GM18861 (cell line): ENCODE measurements around the gene GNA14.
A peak's percentile ranks its signal among the peaks of the same experiment; 100 is the strongest.
"Not testable (repeated sequence)": the region's sequence is repeated elsewhere in the genome, so short reads cannot be mapped to it uniquely, and the experiment has no call there.

ENCODE experiments used
- ATAC-seq: cut with Tn5 transposase; IDR thresholded peaks from one replicate; pipeline ENCODE4 v1.9.1; 2021; ENCODE audit not compliant: unreplicated experiment

The GNA14 gene

GRCh38 chr9:77592476-77592875, 55.6 kb downstream of the GNA14 start:
- no peak for ATAC-seq

GRCh38 chr9:77589046-77589795, 58.9 kb downstream of the GNA14 start:
- ATAC-seq: no peak

- no peak for ATAC-seq
These were observed 59.7 kb downstream of the GNA14 start for GRCh38 chr9:77588271-77588937.

- ATAC-seq: no peak
These were observed 60.3 kb downstream of the GNA14 start for GRCh38 chr9:77587851-77588250.

GRCh38 chr9:77587042-77587441, 61.1 kb downstream of the GNA14 start:
- ATAC-seq: no peak

- no peak for ATAC-seq
These were observed 61.5 kb downstream of the GNA14 start for GRCh38 chr9:77586591-77586990.

- no peak for ATAC-seq
These were observed 62.8 kb downstream of the GNA14 start for GRCh38 chr9:77585335-77585786.

GRCh38 chr9:77584927-77585326, 63.2 kb downstream of the GNA14 start:
- not testable (repeated sequence) for ATAC-seq

GRCh38 chr9:77582961-77583576, 65.1 kb downstream of the GNA14 start:
- no peak for ATAC-seq

GRCh38 chr9:77582525-77582924, 65.6 kb downstream of the GNA14 start:
- ATAC-seq: no peak

GRCh38 chr9:77575785-77576184, 72.3 kb downstream of the GNA14 start:
- ATAC-seq: no peak

- ATAC-seq: no peak
These were observed 78.8 kb downstream of the GNA14 start for GRCh38 chr9:77569335-77569734.

GRCh38 chr9:77563174-77563573, 84.9 kb downstream of the GNA14 start:
- no peak for ATAC-seq

GRCh38 chr9:77562019-77562748, 85.9 kb downstream of the GNA14 start:
- ATAC-seq: peak; percentile 64

- ATAC-seq: no peak
These were observed 86.6 kb downstream of the GNA14 start for GRCh38 chr9:77561331-77562018.

- ATAC-seq: no peak
These were observed 91.7 kb downstream of the GNA14 start for GRCh38 chr9:77556396-77556795.

- ATAC-seq: no peak
These were observed 93.5 kb downstream of the GNA14 start for GRCh38 chr9:77554586-77555105.

GRCh38 chr9:77547106-77547730, 100.9 kb downstream of the GNA14 start:
- no peak for ATAC-seq

- ATAC-seq: no peak
These were observed 101.7 kb downstream of the GNA14 start for GRCh38 chr9:77546376-77546950.

- ATAC-seq: no peak
These were observed 103.6 kb downstream of the GNA14 start for GRCh38 chr9:77544546-77544945.
